DND-41 (cell line): ENCODE measurements around the gene UBR3.

ENCODE experiments used
- ATAC-seq: fragments of 200-7000 bp; cut with Tn5 transposase; 3 replicates; pipeline ENCODE4 v1.9.1; 2021; ENCODE audit warnings: low read depth; ENCODE audit not compliant: insufficient read depth
- DNase-seq: peaks from one replicate; pipeline ENCODE4 v3.0.0-alpha.2; 2020
- H2AFZ ChIP-seq: 2 replicates; pipeline ENCODE4 v1.6.0; 2012; ENCODE audit warnings: low read depth, low read length
- H3K27ac ChIP-seq: 2 replicates; pipeline ENCODE4 v1.5.1; 2012; ENCODE audit warnings: low read length, inconsistent platforms
- H3K27me3 ChIP-seq: fragments of 200-600 bp; sonication (generic); 2 replicates; pipeline ENCODE4 v1.6.0; 2012; ENCODE audit warnings: low read length, mild to moderate bottlenecking, inconsistent platforms; ENCODE audit not compliant: insufficient read depth, poor library complexity
- H3K36me3 ChIP-seq: 2 replicates; pipeline ENCODE4 v1.5.1; 2012; ENCODE audit warnings: low read length, inconsistent platforms; ENCODE audit not compliant: insufficient read depth
- H3K4me1 ChIP-seq: 2 replicates; pipeline ENCODE4 v1.5.1; 2012; ENCODE audit warnings: mild to moderate bottlenecking, low read length; ENCODE audit not compliant: insufficient read depth
- H3K4me2 ChIP-seq: 2 replicates; pipeline ENCODE4 v1.6.0; 2012; ENCODE audit warnings: mild to moderate bottlenecking, moderate library complexity, low read length, inconsistent platforms; ENCODE audit not compliant: insufficient read depth
- H3K4me3 ChIP-seq, 2 experiments: fragments of 200-600 bp in 1 of 2; shearing (Covaris generic) in 1 of 2; 2 replicates each; pipeline ENCODE4 v1.5.1; 2012 to 2016; ENCODE audit warnings: inconsistent platforms in 2 of 2, low read length in 2 of 2, mild to moderate bottlenecking in 2 of 2, low read depth in 1 of 2, moderate library complexity in 1 of 2
- H3K79me2 ChIP-seq: 2 replicates; pipeline ENCODE4 v1.6.0; 2012; ENCODE audit warnings: low read length, inconsistent platforms; ENCODE audit not compliant: insufficient read depth
- H3K9ac ChIP-seq: 2 replicates; pipeline ENCODE4 v1.6.0; 2012; ENCODE audit warnings: low read depth, mild to moderate bottlenecking, inconsistent platforms, low read length, moderate library complexity
- H3K9me3 ChIP-seq: 2 replicates; pipeline ENCODE4 v1.5.1; 2012; ENCODE audit warnings: low read length, moderate library complexity, mild to moderate bottlenecking, inconsistent platforms; ENCODE audit not compliant: insufficient read depth, severe bottlenecking
- H4K20me1 ChIP-seq: 2 replicates; pipeline ENCODE4 v1.6.0; 2012; ENCODE audit warnings: low read length; ENCODE audit not compliant: insufficient read depth
- EZH2 ChIP-seq: IDR thresholded peaks from 3 replicates; pipeline ENCODE4 v1.6.1; 2012; ENCODE audit warnings: borderline replicate concordance, low read depth, mild to moderate bottlenecking, moderate library complexity, low read length, inconsistent platforms; ENCODE audit not compliant: severe bottlenecking
- TF ChIP-seq, protein P1 (sequence below): IDR thresholded peaks from 2 replicates; pipeline ENCODE4 v1.5.1; 2012; ENCODE audit warnings: borderline replicate concordance, low read length, moderate library complexity, mild to moderate bottlenecking; ENCODE audit not compliant: poor library complexity, severe bottlenecking; ENCODE audit errors: extremely low read depth

UBR3 gene

GRCh38 chr2:169961911-169962310 is 134.7 kb downstream of the UBR3 start:
- Histone ChIP-seq H3K4me2 (no peak overlapping the region), H4K20me1 (no peaks in the 10 kb centered on the region), H3K27ac (no peak overlapping the region), H3K9ac (no peak overlapping the region), H3K27me3 (no peaks in the 10 kb centered on the region), H3K4me1 (no peaks in the 10 kb centered on the region), H3K4me3 (no peak overlapping the region), H3K9me3 (no peaks in the 10 kb centered on the region), H3K36me3 (peaks cover 31% of the 10 kb centered on the region; the same call in 1 of the 2 replicates), H2AFZ (no peak overlapping the region), H3K79me2 (no peaks in the 10 kb centered on the region)
- DNase-seq (no peak), ATAC-seq (no peak)
- TF ChIP-seq, protein P1, sequence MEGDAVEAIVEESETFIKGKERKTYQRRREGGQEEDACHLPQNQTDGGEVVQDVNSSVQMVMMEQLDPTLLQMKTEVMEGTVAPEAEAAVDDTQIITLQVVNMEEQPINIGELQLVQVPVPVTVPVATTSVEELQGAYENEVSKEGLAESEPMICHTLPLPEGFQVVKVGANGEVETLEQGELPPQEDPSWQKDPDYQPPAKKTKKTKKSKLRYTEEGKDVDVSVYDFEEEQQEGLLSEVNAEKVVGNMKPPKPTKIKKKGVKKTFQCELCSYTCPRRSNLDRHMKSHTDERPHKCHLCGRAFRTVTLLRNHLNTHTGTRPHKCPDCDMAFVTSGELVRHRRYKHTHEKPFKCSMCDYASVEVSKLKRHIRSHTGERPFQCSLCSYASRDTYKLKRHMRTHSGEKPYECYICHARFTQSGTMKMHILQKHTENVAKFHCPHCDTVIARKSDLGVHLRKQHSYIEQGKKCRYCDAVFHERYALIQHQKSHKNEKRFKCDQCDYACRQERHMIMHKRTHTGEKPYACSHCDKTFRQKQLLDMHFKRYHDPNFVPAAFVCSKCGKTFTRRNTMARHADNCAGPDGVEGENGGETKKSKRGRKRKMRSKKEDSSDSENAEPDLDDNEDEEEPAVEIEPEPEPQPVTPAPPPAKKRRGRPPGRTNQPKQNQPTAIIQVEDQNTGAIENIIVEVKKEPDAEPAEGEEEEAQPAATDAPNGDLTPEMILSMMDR, result no peak
- TF ChIP-seq EZH2, result no peak

- no peak for DNase-seq
Observed at GRCh38 chr2:169963786-169964185, 136.5 kb downstream of the UBR3 start.

GRCh38 chr2:169964740-169965139 is 137.5 kb downstream of the UBR3 start:
- no peaks in the 10 kb centered on the region for H3K79me2 ChIP-seq
- no peaks in the 10 kb centered on the region for H3K27me3 ChIP-seq
- no peak overlapping the region for H3K4me2 ChIP-seq
- no peaks in the 10 kb centered on the region for H3K4me1 ChIP-seq
- DNase-seq, result no peak
- no peak overlapping the region for H3K4me3 ChIP-seq
- no peaks in the 10 kb centered on the region for H4K20me1 ChIP-seq
- no peak overlapping the region for H3K9ac ChIP-seq
- H3K9me3 ChIP-seq, result no peaks in the 10 kb centered on the region
- peaks cover 26% of the 10 kb centered on the region; the same call in 1 of the 2 replicates for H3K36me3 ChIP-seq
- no peak overlapping the region for H2AFZ ChIP-seq
- no peak for ATAC-seq
- no peak for TF ChIP-seq EZH2
- TF ChIP-seq, protein P1, result no peak
- H3K27ac ChIP-seq, result no peak overlapping the region

More at GRCh38 chr2:169963786-169964185, 136.5 kb downstream of the UBR3 start:
- no peaks in the 10 kb centered on the region for H4K20me1 ChIP-seq
- H3K4me1 ChIP-seq, result no peaks in the 10 kb centered on the region
- no peak overlapping the region for H3K4me2 ChIP-seq
- H3K79me2 ChIP-seq, result no peaks in the 10 kb centered on the region
- no peaks in the 10 kb centered on the region for H3K27me3 ChIP-seq
- TF ChIP-seq, protein P1, result no peak
- TF ChIP-seq EZH2, result no peak
- H3K27ac ChIP-seq, result no peak overlapping the region
- H3K9me3 ChIP-seq, result no peaks in the 10 kb centered on the region
- ATAC-seq, result no peak
- no peak overlapping the region for H3K4me3 ChIP-seq
- H3K36me3 ChIP-seq, result peaks cover 29% of the 10 kb centered on the region; the same call in 1 of the 2 replicates
- H3K9ac ChIP-seq, result no peak overlapping the region
- no peak overlapping the region for H2AFZ ChIP-seq

DNA sequence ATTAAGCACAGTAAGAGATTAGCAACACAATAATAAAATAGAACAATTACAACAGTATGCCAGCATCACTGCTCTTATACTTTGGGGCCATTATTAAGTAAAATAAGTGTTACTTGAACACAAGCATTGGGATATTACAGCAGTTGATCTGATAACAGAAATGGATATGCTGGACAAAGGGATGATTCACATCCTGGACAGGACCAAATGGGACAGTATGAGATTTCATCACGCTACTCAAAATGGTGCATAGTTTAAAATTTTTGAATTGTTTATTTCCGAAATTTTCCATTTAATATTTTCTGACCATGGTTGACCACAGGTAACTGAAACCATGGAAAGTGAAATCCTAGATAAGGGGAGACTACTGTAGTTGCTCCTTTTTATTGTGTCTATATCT is 138.2 kb downstream of the UBR3 start:
- Histone ChIP-seq H2AFZ (no peak overlapping the region), H3K79me2 (no peaks in the 10 kb centered on the region), H3K4me2 (no peak overlapping the region), H3K9ac (no peak overlapping the region), H4K20me1 (no peaks in the 10 kb centered on the region), H3K27me3 (no peaks in the 10 kb centered on the region), H3K36me3 (peaks cover 27% of the 10 kb centered on the region; the same call in 1 of the 2 replicates), H3K9me3 (no peaks in the 10 kb centered on the region), H3K4me3 (no peak overlapping the region), H3K4me1 (no peaks in the 10 kb centered on the region), H3K27ac (no peak overlapping the region)
- TF ChIP-seq, protein P1, result no peak
- TF ChIP-seq EZH2, result no peak
- ATAC-seq, result no peak
- DNase-seq, result no peak
